ENCODE measurements around the gene WNT7A. TPM values are rescaled to one million over a fixed set of nuclear protein-coding genes. Genes with fewer than 3 reads are reported as not detected.

Gene WNT7A
- total RNA-seq, 2 donors from 2014 or later = under 0.01 TPM

GRCh38 chr3:13801361-13802204, 78.3 kb downstream of the WNT7A start:
- no peak for ATAC-seq
- WGBS, 2 donors = 84 to 85% methylated on average over 14 to 15 of the region's 15 CpGs
- Histone ChIP-seq H3K9me3 (no peaks in the 10 kb centered on the region), H3K27me3 (no peaks in the 10 kb centered on the region), H3K27ac (no peak overlapping the region), H3K4me3 (no peak overlapping the region), H3K4me1 (peaks cover 14% of the 10 kb centered on the region), H3K36me3 (replicated peaks in 1 of 2; ENCODE audit: insufficient read depth in 1 of 2, low read depth in 2 of 2) (no peaks in the 10 kb centered on the region)
- intact Hi-C loops (cut with DNase I) = no loop called here
- no peak for DNase-seq
- TF ChIP-seq CTCF (IDR thresholded peaks at IDR 0.05) = no peak
- TF ChIP-seq POLR2A (IDR thresholded peaks at IDR 0.05) = no peak

DNA sequence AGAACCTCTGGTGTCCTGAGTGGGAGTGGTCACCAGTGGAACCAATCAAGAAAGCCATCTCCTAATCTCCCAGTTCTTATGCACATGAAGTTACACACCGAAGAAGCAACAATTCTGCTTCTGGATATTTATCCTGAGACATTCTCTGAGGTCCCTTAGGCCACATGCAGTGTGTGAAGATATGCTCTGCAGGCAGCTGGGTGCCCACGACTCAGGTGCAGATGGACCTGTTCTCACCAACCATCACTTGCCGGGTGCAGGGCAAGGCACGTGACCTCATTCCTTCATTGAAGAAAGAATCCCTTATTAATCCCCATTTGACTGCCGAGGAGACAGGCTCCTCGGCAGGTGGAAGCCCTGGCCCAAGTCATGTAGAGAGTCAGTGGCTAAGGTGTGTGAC, 79.8 kb downstream of the WNT7A start:
- peak; percentile 68 for ATAC-seq
- DNase-seq = peak; percentile 47 to 75 (median 64)
- 39 to 41% methylated on average over 5 to 6 of the region's 6 CpGs for WGBS, 2 donors

GRCh38 chr3:13798401-13798800, 81.5 kb downstream of the WNT7A start:
- Histone ChIP-seq H3K27ac (no peak overlapping the region), H3K4me1 (peaks cover 14% of the 10 kb centered on the region), H3K4me3 (no peak overlapping the region), H3K36me3 (replicated peaks in 1 of 2; ENCODE audit: insufficient read depth in 1 of 2, low read depth in 2 of 2) (no peaks in the 10 kb centered on the region), H3K27me3 (no peaks in the 10 kb centered on the region), H3K9me3 (no peaks in the 10 kb centered on the region)
- 78 to 100% methylated on average over 6 to 11 of the region's 11 CpGs for WGBS, 2 donors
- TF ChIP-seq POLR2A (IDR thresholded peaks at IDR 0.05) (no peak), CTCF (IDR thresholded peaks at IDR 0.05) (no peak)
- DNase-seq (no peak), ATAC-seq (no peak)
- intact Hi-C loops (cut with DNase I) = no loop called here

More for the DNA sequence above, 79.8 kb downstream of the WNT7A start:
- no peaks in the 10 kb centered on the region for H3K27me3 ChIP-seq
- no peak for TF ChIP-seq POLR2A (IDR thresholded peaks at IDR 0.05)
- H3K4me3 ChIP-seq = no peak overlapping the region
- peaks cover 14% of the 10 kb centered on the region for H3K4me1 ChIP-seq
- no peaks in the 10 kb centered on the region for H3K9me3 ChIP-seq
- intact Hi-C loops (cut with DNase I) = no loop called here
- H3K27ac ChIP-seq = no peak overlapping the region
- no peaks in the 10 kb centered on the region for H3K36me3 ChIP-seq (replicated peaks in 1 of 2; ENCODE audit: insufficient read depth in 1 of 2, low read depth in 2 of 2)

GRCh38 chr3:13796701-13797460, 83.0 kb downstream of the WNT7A start:
- no peaks in the 10 kb centered on the region for H3K27me3 ChIP-seq
- intact Hi-C loops (cut with DNase I) = no loop called here
- H3K36me3 ChIP-seq (replicated peaks in 1 of 2; ENCODE audit: insufficient read depth in 1 of 2, low read depth in 2 of 2) = no peaks in the 10 kb centered on the region
- no peak for DNase-seq
- H3K27ac ChIP-seq = no peak overlapping the region
- 82% methylated on average over 9 to 15 of the region's 15 CpGs for WGBS, 2 donors
- no peak for TF ChIP-seq POLR2A (IDR thresholded peaks at IDR 0.05)
- TF ChIP-seq CTCF (IDR thresholded peaks at IDR 0.05) = no peak
- no peak overlapping the region for H3K4me3 ChIP-seq
- peaks cover 14% of the 10 kb centered on the region for H3K4me1 ChIP-seq
- no peak for ATAC-seq
- no peaks in the 10 kb centered on the region for H3K9me3 ChIP-seq

GRCh38 chr3:13795816-13796215, 84.1 kb downstream of the WNT7A start:
- H3K36me3 ChIP-seq (replicated peaks in 1 of 2; ENCODE audit: insufficient read depth in 1 of 2, low read depth in 2 of 2) = no peaks in the 10 kb centered on the region
- no peak overlapping the region for H3K4me3 ChIP-seq
- H3K27me3 ChIP-seq = no peaks in the 10 kb centered on the region
- 79 to 81% methylated on average over 16 to 17 of the region's 17 CpGs for WGBS, 2 donors
- ATAC-seq (no peak), DNase-seq (no peak)
- intact Hi-C loops (cut with DNase I) = no loop called here
- TF ChIP-seq POLR2A (IDR thresholded peaks at IDR 0.05) = no peak
- TF ChIP-seq CTCF (IDR thresholded peaks at IDR 0.05) = no peak
- H3K9me3 ChIP-seq = no peaks in the 10 kb centered on the region
- peaks cover 14% of the 10 kb centered on the region for H3K4me1 ChIP-seq
- H3K27ac ChIP-seq = no peak overlapping the region
